Panc1 (cell line): Measurements from ENCODE around the gene TGFB2.

ENCODE experiments used
- POLR2AphosphoS5 ChIP-seq: IDR thresholded peaks from 2 replicates; pipeline ENCODE4 v1.6.1; 2012; ENCODE audit warnings: mild to moderate bottlenecking, low read depth, low read length, moderate library complexity
- TF ChIP-seq, protein P1 (sequence below): fragments of 450-650 bp; IDR thresholded peaks from 2 replicates; pipeline ENCODE4 v1.5.1; 2017; ENCODE audit warnings: mild to moderate bottlenecking

DNA sequence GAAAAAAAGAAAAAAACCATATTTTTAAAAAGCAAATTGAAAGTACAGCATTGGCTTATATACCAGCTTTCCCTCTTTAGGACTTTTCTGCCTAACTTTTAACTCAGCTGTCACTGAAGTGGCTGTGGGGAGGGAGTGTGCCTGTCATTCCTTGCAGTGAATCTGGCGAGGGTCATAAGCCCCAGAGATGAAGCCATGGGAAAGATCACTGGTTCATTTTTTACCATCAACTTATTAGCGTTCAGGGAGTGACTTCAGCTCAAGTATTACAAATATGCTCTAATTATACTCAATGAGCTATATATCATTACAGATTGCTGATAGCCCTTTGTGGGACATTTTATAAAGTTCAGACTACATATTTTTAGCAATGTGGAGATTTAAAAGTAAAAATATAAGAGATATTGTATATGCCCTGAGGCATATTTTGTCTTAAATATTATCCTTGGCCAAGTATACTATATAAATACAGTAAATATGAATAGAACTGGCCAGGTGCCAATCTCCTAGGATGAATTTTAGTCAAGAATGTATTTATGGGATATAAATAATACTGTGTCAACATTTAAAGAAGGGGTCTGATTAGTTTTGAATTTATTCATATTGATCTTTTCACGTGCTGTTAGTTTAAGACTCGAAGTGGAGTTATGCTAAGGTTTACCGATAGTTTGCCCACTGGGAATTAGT, 4.4 kb downstream of the TGFB2 start:
- TF ChIP-seq, protein P1, sequence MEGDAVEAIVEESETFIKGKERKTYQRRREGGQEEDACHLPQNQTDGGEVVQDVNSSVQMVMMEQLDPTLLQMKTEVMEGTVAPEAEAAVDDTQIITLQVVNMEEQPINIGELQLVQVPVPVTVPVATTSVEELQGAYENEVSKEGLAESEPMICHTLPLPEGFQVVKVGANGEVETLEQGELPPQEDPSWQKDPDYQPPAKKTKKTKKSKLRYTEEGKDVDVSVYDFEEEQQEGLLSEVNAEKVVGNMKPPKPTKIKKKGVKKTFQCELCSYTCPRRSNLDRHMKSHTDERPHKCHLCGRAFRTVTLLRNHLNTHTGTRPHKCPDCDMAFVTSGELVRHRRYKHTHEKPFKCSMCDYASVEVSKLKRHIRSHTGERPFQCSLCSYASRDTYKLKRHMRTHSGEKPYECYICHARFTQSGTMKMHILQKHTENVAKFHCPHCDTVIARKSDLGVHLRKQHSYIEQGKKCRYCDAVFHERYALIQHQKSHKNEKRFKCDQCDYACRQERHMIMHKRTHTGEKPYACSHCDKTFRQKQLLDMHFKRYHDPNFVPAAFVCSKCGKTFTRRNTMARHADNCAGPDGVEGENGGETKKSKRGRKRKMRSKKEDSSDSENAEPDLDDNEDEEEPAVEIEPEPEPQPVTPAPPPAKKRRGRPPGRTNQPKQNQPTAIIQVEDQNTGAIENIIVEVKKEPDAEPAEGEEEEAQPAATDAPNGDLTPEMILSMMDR, result no peak
- TF ChIP-seq POLR2AphosphoS5, result no peak
